ENCODE data around the gene MAMDC2.
"Not testable (repeated sequence)": the region's sequence is repeated elsewhere in the genome, so short reads cannot be mapped to it uniquely, and the experiment has no call there.

Gene MAMDC2

GRCh38 chr9:70137577-70137976 is 93.9 kb downstream of the MAMDC2 start:
- DNase-seq: no peak

DNA sequence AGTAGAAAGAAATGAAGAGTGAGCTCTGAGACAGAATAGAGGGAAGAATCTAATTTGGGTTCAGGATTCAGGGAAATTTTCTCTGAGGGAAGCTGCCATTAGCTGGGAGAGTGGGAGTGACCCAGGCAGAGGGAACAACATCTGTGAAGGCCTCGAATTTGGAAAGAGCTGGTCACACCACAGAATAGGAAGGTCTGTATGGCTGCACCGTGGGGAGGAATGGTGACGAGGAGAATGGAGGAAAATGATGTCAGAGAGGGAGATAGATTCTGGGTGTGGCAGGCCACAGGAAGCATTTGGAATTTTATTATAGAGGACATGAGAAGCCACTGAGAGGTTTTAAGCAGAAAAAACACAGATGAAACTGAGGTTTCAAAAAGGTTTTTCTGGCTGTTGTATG is 98.5 kb downstream of the MAMDC2 start:
- no peak for DNase-seq

DNA sequence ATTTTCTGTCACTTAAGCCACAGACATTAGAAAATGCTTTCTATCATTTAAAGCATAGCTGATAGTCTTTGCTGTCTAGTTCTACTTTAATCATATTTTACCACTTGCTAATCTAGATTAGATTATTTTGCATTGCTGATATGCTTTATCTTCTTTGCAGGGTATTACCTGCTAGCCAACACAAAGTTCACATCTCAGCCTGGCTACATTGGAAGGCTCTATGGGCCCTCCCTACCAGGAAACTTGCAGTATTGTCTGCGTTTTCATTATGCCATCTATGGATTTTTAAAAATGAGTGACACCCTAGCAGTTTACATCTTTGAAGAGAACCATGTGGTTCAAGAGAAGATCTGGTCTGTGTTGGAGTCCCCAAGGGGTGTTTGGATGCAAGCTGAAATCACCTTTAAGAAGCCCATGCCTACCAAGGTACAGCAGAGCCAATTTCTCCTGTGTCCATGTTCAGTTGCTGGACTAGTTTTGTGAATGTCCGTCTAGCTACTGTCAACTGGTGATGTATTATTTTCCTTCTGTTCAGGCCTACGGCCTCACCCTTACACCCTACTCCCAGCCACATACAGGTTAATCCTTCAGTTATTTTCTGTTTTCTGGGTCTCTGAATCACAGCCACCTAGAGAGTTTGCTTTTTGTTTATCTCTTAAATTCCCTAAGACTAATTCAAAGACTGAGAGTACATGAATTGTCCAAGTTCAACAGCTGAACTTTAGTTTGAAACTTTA is 99.9 kb downstream of the MAMDC2 start:
- no peak for DNase-seq

DNA sequence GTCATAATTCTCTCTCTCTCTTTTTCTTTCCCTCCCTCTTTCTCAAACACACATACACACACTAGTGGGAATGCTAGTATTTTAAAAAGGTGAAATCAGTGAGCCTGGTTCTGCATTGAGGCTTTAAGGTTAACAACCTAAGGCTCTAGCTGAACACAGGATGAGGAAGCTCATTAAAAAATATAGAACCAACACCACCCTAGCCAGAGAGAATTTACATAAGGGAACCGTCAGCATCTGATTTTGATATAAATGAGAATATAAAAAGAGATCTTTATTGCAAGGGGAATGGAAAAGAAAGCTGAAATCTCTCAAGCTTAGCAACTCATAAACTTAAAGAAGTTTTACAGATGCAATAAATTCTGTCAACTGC is 100.5 kb downstream of the MAMDC2 start:
- DNase-seq: no peak

GRCh38 chr9:70145981-70146380 is 102.3 kb downstream of the MAMDC2 start:
- DNase-seq: no peak

DNA sequence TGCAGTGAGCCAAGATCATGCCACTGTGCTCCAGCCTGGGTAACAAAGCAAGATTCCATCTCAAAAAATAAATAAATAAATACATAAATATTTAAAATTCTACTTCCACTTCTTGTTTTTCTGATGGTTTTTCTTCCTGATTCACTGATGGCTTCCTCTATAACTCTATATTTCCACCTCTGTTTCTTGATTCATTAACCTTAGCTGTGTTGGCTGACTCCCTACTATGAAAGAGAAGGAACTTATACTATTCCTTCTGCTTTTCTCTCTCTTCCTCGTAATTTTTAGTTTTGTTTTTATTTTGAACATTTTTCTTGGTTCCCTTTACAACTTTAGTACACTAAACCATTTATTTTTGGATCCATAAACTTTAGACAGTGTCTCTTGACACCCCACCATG is 103.5 kb downstream of the MAMDC2 start:
- no peak for DNase-seq

DNA sequence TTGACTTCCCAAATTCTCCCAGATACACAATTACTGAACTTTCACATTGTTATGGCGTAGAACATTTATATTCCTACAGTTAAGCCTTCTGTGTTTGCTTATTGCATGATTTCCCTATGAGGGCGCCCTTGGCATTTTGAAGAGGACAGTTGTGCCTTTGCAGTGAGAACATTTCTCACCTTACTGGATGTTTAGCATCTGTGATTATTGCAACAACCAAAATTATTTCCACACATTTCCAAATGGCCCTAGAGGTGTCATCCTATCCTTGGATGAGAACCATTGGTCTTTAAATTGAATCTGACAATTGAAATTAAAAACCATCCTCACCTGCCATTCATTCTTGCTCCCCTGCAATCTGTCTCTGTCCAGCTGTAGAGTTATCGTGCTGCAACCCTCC is 104.0 kb downstream of the MAMDC2 start:
- no peak for DNase-seq

- no peak for DNase-seq
These were observed 108.7 kb downstream of the MAMDC2 start for GRCh38 chr9:70152350-70152749.

DNA sequence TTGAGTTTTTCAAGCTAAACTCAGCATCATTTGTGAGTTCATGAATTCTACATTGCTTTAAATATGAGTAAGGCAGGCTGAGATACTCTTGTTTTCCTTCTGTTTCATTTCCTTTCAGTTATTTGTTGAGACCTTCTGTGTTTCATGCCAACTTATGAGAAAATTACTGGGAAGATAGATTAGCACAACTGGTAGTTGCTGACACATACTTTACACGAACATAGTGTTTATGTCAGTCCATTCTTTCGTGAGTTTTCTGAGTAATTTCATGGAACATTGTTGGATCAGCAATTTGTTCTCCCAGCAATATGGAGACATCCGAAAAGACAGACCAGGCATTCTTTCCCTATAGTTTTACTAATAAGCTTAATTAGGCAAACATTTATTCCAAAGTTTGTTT is 113.1 kb downstream of the MAMDC2 start:
- DNase-seq: no peak

DNA sequence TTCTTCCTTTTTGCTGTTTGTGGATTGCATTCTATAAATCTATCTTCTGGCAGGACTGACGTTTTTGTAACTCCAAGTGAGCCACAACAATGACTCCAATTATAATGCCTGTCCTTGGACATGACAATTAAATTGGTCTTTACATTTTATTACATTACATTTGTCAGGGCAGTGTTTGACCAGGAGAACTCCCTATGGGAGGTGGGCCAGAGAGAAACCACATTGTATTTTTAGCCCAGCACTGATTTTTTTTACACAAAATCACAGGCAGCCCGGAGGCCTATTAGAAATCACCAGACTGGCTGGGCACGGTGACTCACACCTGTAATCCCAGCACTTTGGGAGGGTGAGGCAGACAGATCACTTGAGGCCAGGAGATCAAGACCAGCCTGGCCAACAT is 116.0 kb downstream of the MAMDC2 start:
- DNase-seq: no peak

- no peak for DNase-seq
These were observed 117.3 kb downstream of the MAMDC2 start for GRCh38 chr9:70160686-70161600.

DNA sequence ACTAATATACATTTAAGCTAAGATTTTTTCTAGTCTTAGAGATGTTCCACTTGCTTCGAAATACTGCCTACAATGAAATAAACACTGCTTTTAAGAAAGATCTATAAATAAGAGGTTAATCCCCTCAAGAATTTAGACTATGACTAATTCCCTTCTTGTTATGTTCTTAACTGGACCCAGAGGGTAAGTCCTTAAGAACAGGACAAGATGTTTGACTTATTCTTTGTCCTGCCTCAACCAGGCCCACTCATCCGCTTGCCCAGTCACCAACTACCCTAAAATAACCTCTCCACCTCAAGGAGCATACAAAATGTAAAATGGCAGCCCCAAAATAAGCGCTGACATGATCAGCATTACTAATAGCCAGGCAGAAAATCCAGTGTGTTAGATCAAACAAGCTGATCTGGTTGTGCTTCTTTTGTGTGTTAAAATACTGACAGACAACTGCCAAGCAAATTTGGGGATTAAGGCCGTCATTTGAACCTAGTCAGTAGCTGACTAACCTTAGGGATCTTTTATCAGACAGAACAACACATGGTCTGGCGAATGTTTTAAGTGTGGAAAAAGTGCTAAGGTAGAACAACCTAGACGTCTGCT is 121.5 kb downstream of the MAMDC2 start:
- no peak for DNase-seq

- no peak for DNase-seq
These were observed 124.9 kb downstream of the MAMDC2 start for GRCh38 chr9:70168521-70168920.

DNA sequence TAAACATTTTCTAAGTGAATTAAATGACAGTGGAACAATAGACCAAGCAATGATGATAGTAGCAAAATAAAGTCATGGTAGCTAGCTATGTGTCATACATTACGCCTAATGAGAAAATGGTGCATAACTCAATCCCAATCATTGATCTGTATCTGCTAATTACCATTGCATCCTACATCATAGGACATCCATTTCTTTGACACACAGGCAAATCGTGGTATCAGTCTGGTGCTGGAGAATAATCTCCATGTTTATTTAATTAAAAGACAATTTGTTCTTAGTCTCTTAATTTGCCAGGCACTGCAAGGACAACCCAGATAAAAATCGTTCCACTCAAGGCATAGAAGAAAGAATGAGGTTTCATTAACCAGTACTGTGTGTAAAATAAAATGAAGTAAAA is 125.6 kb downstream of the MAMDC2 start:
- no peak for DNase-seq

DNA sequence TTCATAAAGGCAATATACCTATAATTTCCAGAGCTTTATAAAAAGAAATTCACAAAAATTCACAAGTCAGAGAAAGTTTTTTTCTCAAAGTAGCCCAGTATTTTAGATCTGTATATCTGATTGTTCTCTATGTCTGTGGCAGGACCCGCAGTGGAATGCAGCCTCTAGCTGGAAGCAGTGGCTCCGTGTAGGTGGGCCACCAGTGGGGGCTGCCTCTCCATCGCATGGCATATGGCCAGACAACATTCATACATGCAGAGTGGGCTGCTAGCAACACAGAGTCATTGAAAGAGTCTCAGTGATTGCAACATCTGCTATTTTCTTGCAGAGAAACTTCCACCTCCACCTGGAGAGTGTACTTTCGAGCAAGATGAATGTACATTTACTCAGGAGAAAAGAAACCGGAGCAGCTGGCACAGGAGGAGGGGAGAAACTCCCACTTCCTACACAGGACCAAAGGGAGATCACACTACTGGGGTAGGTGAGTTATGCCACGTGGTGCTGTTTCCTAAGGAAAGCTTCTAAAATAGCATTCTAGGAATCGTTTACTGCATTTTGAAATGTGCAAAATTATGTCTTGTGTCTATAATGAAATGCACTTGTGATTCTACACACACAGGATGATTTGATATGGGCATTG is 126.6 kb downstream of the MAMDC2 start:
- no peak for DNase-seq

DNA sequence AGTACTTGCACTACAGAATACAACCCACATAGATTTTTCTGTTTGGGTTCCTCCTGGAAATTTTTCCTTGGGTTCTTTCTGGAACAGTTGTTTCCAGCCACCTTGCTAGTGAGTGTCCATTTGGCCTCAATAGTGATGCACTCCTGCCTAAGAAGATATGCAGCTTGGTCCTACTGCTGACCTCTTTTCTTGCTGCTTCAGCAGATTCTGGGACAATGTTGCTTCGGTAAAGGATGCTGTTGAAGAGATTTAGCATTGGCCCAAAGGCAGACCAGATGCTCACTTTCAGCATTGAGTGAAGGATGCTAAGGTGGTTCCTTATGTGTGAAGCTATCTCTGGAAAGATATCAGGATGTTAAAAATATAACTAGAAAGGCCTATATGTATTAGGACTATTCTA is 128.9 kb downstream of the MAMDC2 start:
- no peak for DNase-seq

DNA sequence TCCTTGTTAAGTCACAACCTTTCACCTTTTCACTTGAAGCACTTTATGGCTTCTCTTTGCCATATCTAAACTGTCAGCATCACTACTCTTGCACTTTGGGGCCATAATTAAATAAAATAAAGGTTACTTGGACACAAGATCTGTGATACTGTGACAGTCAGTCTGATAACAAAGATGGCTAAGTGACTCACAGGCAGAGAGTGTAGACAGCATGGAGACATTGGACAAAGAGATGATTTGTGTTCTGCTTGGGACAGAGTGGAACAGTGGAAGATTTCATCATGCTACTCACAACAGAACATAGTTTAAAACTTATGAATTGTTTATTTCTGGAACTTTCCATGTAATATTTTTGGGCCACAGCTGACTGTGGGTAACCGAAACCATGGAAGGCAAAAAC is 133.5 kb downstream of the MAMDC2 start:
- DNase-seq: no peak

GRCh38 chr9:70192707-70193106 is 149.1 kb downstream of the MAMDC2 start:
- no peak for DNase-seq

- no peak for DNase-seq
These were observed 151.8 kb downstream of the MAMDC2 start for GRCh38 chr9:70195456-70195855.

DNA sequence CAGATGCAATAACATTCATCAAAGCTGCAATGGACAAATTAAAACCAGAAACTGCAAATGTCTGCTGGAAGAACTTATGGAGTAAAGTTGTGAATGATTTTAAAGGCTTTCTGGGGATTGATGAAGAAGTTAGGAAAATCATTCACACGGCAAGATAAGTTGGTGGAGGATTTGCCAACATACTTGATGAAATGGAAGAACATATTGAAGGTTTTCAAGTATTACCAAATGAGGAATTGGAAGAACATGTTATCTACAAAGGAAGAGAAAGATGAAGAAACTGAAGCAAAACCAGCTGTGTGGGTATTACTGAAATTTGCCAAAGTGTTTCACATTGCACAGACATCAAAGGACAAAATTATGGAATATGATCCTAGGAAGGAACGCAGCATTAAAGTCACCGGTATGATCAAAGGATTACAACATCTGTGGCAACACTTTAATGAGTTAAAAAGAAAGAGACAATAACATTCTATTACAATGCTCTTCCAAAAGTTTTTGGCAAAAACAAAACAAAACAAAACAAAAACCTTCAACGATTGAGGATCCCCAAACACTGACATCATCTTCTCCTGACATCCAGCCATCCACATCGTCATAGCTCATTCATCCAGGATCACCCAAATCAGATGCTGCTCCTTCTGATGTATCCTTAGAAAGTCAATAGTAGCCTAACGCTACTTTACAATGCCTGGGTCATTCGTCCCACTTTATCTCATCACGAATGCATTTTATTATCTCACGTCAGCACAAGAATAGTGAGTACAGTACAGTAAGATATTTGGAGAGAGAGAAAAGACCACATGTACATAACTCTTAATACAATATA is 153.8 kb downstream of the MAMDC2 start:
- no peak for DNase-seq

DNA sequence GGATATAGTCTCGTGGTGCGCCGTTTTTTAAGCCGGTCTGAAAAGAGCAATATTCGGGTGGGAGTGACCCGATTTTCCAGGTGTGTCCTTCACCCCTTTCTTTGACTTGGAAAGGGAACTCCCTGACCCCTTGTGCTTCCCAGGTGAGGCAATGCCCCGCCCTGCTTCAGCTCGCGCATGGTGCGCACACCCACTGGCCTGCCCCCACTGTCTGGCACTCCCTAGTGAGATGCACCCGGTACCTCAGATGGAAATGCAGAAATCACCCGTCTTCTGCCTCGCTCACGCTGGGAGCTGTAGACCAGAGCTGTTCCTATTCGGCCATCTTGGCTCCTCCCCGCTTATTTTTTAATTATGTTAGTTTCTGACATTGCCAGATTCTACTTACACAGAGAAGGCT is 161.1 kb downstream of the MAMDC2 start:
- DNase-seq: not testable (repeated sequence)

DNA sequence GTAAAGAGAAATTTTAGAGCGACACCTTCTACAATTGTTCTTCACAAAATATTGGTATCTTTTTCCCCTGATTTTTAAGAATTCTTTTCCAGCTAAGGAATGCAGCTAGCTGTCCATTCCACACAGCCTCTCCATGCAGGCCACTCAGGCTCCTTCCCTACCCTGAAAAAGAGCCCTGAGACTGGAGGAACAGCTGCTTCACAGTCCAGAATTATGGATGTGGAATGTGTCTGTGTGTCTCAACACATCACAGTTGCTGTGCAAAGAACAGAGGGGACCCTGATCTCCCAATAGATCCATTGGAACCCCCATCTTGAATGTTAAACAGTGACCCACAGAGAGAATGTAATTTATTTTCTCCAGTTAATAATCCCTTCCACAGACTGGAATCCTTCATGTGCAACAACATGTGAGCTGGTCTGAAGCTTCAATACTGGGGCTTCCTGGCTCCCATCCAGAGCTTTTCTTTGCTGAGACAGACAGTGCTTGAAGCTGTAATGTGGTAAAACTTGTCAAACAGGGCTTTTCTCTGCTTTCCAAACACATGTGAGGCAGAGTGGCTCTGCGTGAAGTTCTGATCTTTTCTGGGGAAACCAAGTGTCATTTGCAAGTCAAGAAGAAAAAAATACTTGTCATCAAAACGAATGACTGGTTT is 161.8 kb downstream of the MAMDC2 start:
- no peak for DNase-seq

All from NCI-H1694 (cell line).